ENCODE results near the gene B4GALNT4.
"Not testable (repeated sequence)": the region's sequence is repeated elsewhere in the genome, so short reads cannot be mapped to it uniquely, and the experiment has no call there.

The B4GALNT4 gene

DNA sequence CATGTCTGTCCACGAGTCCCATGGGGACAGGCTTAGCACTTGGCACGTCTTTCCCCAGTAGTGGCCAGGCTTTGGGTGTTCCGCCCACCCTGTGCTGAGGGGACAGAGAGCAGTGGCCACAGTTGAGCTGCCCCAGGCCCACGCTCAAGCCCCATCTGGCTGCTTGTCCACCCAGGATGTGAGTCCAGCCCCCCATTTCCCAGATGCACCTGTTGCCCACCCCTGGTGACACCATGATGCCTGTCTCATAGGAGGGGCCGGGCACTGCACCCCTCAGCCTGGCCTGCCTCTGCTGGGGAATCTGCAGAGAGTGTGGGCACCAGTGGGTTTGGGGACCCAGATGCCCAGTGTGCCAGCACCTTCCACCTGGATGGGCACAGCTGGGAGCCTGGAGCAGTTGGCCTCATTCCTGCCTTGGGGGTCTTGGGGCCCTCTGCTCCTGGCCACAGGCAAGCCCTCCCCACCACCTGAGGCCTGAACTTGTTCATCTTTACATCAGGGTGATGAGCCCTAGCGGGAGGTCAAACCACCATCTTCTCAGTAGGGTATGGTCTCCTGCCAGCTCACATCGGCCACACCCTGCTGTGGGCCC, 39.8 kb downstream of the B4GALNT4 start:
- DNase-seq, result no peak

DNA sequence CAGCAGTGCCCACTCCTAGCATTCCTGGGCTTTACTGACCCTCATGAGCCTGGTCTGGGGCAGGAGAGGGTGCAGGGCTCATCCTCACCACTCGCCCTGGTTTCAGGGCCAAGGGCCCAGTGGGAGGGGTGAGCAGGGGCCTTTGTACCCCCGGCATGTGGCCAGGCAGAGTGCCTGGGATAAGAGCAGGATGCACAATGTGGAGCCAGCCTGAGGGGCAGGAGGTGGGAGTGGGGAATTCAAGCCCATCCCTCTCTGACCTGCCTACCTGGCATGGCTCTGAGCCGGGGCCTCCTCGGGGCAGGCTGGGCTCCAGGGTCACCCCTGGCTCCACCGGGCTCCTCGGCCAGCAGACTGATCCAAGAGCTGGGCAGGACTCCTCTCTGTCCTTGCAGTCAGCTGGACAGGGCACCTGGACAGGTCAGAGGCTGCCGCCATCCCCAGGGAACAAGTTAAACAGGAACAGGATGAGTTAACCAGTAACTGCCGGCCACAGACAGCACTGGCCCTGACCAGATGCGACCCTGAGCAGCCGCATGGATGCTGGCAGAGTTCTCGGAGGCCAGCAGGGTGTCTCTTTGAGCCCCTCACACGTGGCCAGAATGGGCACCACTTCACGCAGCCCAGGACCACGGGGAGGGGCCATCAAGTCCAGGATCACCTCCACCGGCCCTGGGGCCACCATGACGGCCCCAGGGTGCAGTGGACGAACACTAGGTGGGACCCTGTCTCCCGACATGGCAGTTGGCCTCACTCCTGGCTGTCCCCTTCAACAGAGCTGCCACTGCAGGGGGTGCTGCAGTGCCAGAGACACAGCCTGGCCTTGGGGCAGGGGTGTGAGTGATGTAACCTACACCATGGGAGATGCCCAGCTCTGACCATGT, 40.5 kb downstream of the B4GALNT4 start:
- DNase-seq, result no peak

DNA sequence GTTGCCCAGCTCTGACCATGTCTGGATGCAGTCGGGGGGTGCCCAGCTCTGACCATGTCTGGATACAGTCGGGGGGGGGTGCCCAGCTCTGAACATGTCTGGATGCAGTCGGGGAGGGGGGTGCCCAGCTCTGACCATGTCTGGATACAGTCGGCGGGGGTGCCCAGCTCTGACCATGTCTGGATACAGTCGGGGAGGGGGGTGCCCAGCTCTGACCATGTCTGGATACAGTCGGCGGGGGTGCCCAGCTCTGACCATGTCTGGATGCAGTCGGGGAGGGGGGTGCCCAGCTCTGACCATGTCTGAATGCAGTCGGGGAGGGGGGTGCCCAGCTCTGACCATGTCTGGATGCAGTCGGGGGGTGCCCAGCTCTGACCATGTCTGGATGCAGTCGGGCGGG, 41.4 kb downstream of the B4GALNT4 start:
- DNase-seq, result not testable (repeated sequence)

DNA sequence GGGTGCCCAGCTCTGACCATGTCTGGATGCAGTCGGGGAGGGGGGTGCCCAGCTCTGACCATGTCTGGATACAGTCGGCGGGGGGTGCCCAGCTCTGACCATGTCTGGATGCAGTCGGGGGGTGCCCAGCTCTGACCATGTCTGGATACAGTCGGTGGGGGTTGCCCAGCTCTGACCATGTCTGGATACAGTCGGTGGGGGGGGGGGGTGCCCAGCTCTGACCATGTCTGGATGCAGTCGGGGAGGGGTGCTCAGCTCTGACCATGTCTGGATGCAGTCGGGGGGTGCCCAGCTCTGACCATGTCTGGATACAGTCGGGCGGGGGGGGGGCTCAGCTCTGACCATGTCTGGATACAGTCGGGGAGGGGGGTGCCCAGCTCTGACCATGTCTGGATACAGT, 42.2 kb downstream of the B4GALNT4 start:
- DNase-seq, result not testable (repeated sequence)

DNA sequence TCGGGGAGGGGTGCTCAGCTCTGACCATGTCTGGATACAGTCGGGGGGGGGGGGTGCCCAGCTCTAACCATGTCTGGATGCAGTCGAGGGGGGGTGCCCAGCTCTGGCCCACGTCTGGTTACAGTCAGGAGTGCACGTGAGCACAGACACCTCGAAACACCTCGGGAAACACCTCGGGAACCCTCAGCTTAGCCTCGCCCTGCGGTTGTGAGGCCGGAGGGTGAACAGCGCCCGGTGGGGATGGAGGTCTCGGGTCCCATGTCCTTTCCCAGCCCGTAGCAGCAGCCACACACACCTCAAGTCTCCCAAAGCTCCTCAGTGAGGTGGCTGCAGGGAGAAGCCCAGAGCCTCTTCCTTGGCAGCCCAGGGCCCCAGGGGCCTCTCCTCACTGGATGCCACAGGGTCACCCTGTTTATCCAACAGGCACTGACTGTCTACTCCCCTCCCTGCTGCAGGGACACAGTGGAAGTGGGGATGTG, 43.4 kb downstream of the B4GALNT4 start:
- no peak for DNase-seq

DNA sequence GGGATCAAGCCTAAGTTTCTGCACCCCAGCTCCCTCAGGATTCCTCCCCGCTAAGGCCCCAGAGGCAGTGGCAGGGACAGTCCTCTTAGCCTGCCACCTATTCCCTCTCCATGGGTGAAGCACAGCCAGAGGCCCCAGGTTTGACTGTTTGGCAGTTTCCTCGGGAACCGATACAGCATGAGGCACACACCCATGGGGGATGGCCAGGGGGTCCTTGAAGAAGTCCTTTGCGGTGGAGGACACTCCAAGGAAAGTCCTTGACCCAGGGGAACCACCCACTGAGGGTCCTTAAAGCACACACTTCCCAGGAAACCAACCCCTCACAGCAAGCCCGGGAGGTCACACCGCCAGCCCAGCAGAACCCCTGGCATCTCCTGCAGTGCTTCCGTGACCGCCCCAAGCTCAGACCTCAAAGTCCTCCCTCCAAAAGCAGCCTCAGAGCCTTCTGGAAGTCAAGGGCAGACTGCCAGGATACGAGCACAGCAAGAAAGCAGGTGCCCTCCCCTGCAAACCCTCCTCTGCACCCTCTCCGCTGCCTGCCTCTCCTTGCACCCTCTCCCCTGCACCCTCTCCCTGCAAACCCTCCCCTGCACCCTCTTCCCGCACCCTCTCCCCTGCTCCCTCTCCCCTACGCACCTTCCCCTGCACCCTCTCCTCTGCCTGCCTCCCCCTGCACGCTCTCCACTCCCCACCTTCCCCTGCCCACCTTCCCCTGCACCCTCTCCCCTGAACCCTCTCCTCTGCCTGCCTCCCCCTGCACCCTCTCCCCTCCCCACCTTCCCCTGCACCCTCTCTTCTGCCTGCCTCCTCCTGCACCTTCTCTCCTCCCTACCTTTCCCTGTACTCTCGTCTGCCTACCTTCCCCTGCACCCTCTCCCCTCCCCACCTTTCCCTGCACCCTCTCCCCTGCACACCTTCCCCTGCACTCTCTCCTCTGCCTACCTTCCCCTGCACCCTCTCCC, 44.1 kb downstream of the B4GALNT4 start:
- DNase-seq, result no peak

DNA sequence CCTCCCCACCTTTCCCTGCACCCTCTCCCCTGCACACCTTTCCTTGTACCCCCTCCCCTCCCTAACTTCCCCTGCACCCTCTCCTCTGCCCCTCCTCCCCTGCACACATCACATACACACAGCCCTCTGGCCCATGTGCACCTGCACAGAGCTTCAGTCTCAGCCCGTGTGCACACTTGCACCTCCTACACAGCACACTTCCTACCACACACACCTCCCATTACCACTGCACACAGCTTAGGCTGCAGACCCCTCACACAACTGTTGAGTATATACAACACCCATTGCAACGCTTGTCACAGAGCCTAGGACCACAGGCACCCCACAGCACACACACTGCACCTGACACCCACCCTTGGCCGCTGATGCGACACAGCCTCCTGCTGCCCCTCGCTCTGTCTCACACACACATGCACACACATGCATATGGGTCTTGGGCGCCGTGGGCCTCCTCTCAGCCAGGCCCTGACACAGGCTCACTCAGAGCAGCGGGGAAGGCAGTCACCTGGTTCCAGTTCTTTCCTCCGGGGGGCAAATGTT, 45.1 kb downstream of the B4GALNT4 start:
- DNase-seq, result no peak

DNA sequence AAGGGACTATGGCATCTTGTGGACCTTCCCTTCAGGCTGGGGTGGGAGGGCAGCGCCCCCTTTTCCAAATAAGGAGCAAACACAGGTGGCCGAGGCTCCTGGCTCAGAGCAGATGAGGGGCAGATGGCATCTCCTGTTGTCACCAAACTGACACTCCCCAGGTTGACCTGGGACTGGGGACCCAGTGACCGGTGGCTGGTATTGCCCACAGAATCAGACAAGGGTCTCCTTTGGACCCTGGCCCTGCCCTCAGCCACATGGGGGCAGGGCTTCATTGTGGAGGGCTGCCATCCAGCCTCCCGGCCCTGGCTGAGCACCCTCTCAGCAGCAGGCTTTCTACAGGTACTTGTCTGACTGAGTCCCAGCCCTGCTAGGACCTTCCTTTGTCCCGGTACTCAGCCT, 46.3 kb downstream of the B4GALNT4 start:
- DNase-seq, result no peak

DNA sequence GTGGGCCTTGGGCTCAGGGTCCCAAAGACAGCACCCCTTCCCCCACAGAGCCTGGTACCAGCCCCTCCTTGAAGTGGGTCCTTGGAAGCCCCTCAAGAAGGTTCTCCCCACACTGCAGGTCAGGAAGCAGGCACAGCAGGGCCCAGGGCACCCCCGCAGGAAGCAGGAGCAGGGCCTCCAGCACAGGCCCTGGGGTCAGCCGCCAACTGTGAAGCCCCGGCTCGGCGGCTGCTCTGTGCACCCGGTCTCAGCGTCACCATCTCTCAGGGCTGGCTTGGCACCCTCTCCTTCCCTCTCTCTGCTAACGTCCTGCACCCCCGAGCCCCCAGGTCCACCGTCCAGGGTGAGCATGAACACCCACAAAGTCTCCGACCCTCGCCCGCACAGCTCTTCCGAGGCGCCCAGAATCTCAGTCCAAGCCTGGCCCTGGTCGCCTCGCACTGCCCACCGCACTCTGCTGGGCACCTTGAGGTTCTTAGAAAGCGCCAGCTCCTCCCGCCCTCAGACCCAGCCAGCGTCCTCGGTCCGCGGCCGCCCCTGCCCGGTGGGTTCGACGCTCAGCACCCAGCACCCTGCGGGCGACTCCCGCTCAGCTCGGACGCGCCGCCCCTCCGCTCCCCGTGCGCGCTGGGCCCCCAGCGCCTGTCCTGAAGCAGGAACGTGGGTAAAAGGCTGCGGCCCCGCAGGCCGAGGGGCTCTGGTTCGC, 46.9 kb downstream of the B4GALNT4 start:
- DNase-seq, result no peak

DNA sequence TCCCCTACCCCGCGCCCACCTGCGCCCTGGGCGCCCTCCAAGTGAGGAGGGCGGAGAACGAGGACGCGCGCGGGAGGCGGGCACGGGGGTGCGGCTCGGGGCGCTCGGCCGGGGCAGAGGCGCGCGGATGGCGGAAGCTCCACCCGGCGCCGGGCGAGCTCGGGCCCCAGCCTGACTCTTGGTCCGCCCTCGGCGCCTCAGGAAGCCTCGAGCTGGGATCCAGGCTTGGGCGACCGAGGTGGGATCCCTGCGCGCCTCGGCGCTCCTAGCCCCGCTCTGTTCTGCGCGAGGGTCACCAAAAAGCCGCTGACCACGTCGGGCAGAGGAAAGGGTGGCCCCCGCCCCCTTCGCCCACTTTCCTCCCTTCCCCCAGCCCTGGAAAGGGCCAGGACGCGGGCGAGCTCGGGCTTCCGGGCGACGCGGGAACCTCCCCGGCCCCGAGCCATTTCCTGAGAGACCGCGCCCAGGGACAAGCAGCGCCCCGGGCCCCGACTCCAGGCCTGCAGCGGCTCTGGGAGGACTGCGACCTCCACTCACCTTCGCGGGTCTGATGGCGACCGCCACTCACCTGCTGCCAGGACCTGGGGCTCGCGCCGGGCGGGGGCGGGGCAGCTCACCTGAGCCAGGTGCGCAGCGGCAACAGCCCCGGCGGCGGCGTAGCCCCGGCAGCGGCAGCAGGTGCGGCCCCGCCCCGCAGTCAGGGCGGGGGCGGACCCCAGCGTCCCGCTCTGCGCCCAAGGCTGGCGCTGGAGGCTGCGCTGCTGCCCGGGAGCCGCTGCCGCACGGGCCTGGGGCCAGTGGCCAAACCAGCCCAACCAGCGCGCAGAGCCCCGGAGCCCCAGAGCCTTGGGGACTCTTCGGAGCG, 47.7 kb downstream of the B4GALNT4 start:
- DNase-seq, result peak; percentile 47

DNA sequence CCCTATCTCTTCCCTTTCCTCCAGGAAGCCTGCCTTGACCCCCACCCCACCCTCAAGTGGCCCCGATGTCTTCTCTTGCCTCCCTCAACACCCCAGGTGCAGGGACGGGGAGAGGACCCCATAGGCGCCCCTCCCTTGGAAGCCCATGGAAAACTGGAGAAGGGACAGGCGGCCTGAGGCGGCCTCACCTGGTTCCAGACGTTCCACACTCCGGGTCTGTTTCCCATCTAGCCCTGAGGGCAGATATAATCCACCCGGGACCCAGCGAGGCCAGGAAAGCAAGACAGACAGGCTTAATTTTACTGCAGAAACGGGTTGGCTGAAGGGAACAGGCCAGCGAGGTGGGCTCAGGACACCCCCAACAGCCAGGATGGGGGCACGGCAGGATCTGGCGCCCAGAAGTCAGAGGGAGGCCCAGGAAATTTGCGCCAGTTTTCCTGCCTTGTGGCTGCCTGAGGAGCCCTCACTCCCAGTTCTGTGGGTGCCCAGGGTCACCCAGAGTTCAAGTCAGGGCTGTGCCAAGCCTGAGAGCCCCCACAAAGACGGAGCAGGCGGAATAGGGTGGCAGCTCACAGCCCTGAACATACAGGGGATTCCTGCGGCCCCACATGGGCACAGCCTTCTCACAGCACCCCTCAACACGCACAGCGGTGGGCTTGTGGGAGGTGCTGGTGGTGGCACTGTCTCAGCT, 48.5 kb downstream of the B4GALNT4 start:
- DNase-seq, result no peak

DNA sequence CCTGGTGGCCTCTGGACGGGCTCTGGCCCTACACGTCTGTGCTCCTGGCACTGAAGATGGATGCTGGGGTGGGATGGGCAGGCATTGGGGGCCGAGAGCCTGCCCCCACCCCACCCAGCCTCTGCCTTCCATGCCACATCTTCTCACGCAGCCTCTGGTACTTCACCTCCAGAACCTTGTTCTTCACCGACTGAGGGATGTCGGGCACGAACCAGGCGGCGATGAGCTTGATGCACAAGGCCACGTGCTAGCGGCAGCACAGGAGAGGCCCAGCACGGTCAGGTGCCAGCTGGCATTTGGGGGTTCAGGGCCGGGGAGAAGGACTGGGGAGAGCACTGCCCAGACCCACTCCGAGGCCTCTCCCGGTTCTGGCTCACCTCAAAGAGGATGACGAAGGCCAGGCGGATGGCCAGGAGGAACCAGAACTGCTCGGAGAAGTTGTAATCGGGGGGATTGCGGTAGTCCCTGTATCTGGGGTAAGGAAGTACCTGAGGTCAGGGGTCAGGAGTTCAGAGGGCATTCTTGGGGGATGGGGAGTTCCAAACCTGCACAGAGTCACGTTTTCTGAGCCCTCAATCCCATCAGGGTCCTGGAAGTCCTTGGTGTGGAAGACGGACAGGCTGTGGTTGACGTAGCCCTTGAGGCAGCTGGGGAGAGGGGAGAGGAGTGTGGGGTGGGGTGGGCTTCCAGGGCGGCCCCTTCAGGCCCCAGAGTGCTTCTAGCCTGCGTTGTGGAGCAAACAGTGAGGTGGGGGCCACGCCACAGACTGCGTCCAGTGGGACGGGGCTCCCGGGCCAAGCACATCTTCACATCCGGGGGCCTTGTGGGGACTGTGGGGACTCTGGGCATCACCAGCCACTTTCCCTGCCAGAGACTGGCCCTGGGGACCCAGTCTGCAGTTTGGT, 49.3 kb downstream of the B4GALNT4 start:
- no peak for DNase-seq

DNA sequence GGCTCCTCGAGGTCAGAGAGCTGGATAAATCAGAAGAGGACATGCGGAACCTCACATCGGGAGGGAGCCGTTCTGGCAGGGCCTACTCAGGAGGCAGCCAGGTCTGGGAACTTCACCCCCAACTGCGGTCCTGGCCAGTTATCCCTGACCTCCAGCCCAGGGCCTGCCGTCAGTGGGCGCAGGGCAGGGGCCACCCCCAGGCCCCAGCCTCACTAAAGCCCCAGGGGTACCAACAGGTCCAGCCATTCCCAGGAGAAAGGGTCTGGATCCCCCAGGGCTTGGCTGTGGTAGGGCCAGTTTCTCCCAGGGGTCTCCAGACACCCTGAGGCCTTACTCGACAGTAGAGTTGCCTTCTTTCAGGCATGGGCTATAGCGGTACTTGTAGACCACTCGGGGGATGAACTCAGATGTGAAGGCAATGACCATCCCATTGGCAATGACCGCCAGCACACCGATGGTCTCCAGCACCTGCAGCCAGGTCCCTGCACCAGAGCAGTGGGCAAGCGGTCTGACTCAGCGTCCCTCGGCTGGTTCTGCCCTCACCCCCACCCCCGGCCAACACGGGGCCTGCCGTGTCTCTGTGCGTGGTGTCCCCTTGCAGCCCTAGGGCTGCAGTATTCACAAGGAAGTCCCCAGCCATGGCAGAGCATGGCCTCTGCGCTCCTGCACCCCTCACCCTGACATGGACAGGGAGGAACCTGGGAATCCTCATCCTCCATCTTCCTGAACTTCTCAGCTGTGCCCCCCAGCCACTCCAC, 50.1 kb downstream of the B4GALNT4 start:
- no peak for DNase-seq

DNA sequence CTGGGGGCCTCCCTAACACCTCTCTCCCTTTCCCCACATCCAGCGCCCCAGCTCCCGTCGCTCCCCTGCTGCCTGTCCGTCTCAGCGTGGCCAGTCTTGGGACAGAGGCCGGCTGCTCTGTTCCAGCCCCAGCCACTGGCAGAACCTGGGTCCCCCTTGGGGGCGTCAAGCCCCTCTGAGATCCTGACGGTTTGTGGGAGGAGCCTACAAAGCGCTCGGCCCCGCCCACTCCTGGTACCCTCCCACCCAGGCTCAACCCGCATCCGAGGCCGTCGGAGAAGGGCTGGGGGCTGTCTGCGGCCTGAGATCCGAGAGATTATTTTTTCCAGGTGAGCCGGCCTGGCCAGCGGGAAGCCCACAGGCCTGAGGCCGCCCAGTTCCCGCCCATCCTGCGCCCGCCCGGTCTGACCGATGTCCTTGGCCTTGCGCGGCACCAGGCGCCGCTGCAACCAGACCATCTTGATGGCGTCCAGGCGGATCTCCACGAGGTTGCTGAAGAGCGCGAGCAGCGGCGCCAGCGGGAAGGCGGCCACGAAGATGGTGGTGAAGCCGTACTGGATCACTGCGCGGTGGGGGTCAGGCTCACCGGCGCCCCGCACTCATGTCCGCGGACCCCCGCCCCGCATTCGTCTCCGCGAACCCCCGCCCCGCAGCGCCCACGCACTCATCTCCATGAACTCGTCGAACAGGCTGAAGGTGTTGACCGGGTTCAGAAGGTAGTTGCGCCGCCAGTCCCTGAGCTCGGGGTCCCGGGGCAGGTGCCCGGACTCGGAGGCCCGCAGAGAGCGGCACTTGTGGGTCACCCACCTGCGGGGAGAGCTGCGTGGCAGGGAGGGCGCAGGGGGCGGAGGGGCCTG, 51.0 kb downstream of the B4GALNT4 start:
- no peak for DNase-seq

DNA sequence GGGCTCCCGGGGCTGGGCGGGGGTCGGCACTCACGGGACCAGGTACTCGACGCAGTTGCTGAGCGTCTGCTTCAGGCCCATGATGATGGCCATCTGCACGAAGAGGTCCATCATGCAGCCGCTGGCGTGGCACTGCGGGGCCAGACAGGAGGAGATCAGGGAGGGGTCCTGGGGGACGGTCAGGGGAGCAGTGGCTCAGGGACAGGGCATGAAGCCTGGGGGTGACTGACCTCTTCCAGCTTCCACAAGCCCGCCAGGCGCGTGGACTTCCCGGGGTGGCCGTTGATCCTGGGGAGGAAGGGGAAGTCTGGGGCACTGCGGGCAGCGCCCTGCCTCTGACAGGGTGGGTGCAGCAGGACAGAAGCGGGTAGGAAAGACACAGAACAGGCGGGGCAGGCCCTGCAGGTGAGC, 51.6 kb downstream of the B4GALNT4 start:
- DNase-seq, result no peak

DNA sequence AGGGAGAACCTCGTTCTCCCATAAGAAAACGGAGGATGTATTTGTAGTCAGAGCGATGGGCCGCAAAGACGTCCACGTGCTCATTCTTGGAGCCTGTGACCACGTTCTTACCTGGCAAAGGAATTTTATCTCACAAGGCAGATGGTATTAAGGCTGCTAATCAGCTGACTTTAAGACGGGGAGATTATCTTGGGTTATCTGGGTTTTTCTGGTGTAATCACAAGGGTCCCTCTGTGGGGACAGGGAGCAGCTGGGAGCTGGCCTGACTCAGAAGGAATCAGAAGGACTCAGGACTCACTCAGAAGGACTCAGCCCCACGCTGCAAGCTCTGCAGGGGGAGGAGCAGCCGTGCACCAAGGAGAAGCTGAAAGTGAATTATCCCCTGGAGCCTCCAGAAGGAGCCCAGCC, 53.0 kb downstream of the B4GALNT4 start:
- DNase-seq, result no peak

DNA sequence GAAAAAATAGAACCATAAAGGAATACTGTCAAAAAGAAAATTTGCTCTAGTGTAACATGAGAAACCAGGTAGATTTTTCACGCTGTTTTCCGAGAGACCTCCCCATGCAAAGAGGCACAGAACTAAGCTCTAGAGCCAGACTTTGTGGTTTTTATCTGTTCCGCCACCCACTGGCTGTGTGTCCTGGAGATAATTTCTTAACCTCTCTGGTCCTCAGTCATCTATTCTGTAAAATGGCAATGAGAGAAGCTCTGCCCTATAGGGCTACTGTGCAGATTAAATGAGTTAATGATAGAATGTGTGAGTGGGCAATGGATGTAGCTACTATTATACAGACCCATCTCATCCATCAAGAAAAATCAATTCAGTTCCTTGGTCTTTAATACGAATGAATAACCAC, 54.9 kb downstream of the B4GALNT4 start:
- DNase-seq, result no peak

DNA sequence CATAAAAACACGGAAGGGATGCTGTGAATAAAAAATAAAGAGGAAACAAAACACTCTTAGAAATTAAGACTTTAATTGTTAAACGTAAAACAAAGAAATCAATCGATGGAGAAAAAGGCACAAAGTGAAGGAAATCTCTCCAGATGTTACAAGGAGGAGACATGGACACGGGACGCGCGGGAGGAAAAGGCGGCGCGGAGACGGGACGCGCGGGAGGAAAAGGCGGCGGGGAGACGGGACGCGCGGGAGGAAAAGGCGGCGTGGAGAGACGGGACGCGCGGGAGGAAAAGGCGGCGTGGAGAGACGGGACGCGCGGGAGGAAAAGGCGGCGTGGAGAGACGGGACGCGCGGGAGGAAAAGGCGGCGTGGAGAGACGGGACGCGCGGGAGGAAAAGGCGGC, 55.5 kb downstream of the B4GALNT4 start:
- not testable (repeated sequence) for DNase-seq
